GM23248 (cell line): ENCODE measurements around the gene PGBD2.

Experiments used
- EZH2 ChIP-seq: fragments of 200-600 bp; sonication (generic); IDR thresholded peaks from 2 replicates; pipeline ENCODE4 v1.6.1; 2018; ENCODE audit warnings: antibody characterized with exemption, mild to moderate bottlenecking; ENCODE audit not compliant: insufficient read depth, poor library complexity, severe bottlenecking
- EZH2phosphoT487 ChIP-seq: fragments of 200-600 bp; sonication (generic); IDR thresholded peaks from 2 replicates; pipeline ENCODE4 v1.6.1; 2018; ENCODE audit warnings: antibody characterized with exemption, moderate library complexity, mild to moderate bottlenecking, low read depth; ENCODE audit not compliant: insufficient read depth

GRCh38 chr1:248910761-248911160, 4.7 kb downstream of the PGBD2 start:
- TF ChIP-seq EZH2: no peak
- no peak for TF ChIP-seq EZH2phosphoT487
